D721Med (cell line): ENCODE results near the gene MYCBP2.
A peak's percentile ranks its signal among the peaks of the same experiment; 100 is the strongest.

Experiments
- DNase-seq: peaks from one replicate; pipeline ENCODE4 v3.0.0; 2011; ENCODE audit warnings: low spot score; ENCODE audit not compliant: insufficient read length
- FAIRE-seq: peaks from 2 replicates; lab custom pipeline; 2011; peaks lifted over from hg19 to GRCh38; lab: Jason Lieb, UNC
- CTCF ChIP-seq: IDR thresholded peaks from 2 replicates; pipeline ENCODE4 v1.5.1; 2012; ENCODE audit warnings: mild to moderate bottlenecking, control low read depth; ENCODE audit not compliant: insufficient read depth; ENCODE audit errors: missing control alignments

The MYCBP2 gene

GRCh38 chr13:77338961-77339401 lies 12.1 kb upstream of the MYCBP2 start:
- no peak for FAIRE-seq
- TF ChIP-seq CTCF, result no peak
- DNase-seq, result no peak

- no peak for DNase-seq
- TF ChIP-seq CTCF, result no peak
- FAIRE-seq, result no peak
Observed at GRCh38 chr13:77338329-77338728, 11.4 kb upstream of the MYCBP2 start.

GRCh38 chr13:77337159-77337558 lies 10.3 kb upstream of the MYCBP2 start:
- FAIRE-seq, result peak; percentile 11
- DNase-seq, result no peak
- no peak for TF ChIP-seq CTCF

DNA sequence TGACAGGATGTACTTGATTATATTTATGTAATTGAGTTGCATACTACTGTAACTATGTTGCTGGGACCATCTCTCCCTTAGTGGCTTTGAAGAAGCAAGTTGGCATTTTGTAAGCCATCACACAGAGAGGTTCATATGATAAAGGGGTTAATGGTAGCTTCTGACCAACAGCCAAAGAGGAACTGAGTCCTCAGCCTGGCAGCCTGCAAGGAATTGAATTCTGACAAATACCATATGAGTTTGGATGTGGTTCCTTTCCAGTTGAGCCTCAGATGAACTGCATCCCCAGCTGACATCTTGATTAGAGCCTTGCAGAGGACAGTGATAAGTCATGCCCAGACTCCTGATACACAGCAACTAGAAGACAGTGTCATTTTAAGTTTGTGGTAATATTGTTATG lies 8.6 kb upstream of the MYCBP2 start:
- DNase-seq (no peak), FAIRE-seq (no peak)
- TF ChIP-seq CTCF, result no peak

DNA sequence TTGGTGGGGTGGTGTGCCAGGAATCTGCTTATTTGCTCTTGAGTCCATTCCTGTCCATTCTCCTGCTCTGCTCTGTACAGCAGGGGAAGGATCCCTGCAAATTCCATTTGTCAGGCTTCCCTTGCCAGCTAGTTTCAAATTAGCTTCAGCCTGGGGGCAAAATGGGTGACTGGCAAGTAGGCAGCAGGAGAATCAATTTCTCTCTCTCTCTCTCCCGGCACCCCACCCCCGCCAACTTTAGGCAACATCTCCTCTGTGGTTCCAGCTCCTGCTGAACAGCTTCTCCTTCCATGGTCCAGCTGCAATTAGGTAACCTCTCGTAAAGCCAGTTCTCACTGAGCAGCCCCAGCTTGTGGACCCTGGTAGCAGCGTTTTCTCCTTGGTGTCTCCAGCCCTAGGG lies 6.7 kb upstream of the MYCBP2 start:
- DNase-seq (no peak), FAIRE-seq (no peak)
- TF ChIP-seq CTCF, result no peak

GRCh38 chr13:77331421-77331820 lies 4.5 kb upstream of the MYCBP2 start:
- no peak for TF ChIP-seq CTCF
- DNase-seq (no peak), FAIRE-seq (no peak)

DNA sequence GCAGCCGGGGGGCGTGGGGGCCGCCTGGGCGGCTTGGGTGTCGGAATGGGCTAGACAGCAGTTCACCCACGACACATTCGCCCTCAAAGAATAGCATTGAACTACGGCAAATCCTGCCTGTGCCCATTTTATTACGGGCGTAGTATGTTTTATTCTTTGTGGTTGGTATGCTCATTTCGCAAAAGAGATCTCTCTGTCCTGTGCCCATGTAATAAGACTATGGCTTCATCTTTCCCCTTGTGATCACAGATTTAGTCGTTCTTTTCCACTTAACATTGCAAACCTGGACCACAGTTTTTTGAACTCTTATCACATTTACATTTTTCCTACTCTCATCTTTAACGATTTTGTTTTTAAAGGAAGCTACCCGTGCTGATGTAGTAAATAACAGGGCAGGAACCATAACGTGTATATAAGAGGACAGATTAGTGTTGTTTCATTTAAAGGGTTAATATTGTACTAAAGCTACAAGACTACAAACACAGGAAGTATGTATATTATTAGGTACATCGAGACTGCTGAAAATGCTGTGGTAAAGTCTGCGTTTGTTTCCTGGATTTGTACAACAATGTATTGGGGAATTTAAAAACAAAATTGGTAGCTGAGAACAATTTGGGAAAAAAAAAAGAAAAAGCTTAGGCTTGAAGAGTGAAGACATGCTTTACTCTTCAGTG lies 3.2 kb upstream of the MYCBP2 start:
- no peak for DNase-seq
- no peak for TF ChIP-seq CTCF
- FAIRE-seq, result no peak
